Activated CD8-positive, alpha-beta memory T cell treated with anti-CD3 and anti-CD28 coated beads for 36 hours (primary cell): ENCODE measurements around the gene DUSP8. TPM values are rescaled to one million over a fixed set of nuclear protein-coding genes. Genes with fewer than 3 reads are reported as not detected.

Experiments used
- CTCF ChIA-PET: fragments of 350-600 bp; sonication (Branson Sonifier 250); formaldehyde crosslinking; loops from one replicate; lab custom pipeline; 2021; ENCODE audit warnings: antibody characterized with exemption; lab: Charles Lee
- POLR2A ChIA-PET: fragments of 350-600 bp; sonication (Branson Sonifier 250); formaldehyde crosslinking; loops from one replicate; lab custom pipeline; 2021; ENCODE audit warnings: antibody characterized with exemption; lab: Charles Lee
- total RNA-seq, 2 experiments: library from RNA; stranded (reverse); gene quantifications; one replicate each; pipeline ENCODE4 v1.2.3, GENCODE V29; 2021

DUSP8 gene
- total RNA-seq, 2 experiments from 2014 or later, result 1.7 to 2.0 TPM

GRCh38 chr11:1529286-1529685, 42.8 kb downstream of the DUSP8 start:
- CTCF ChIA-PET, result interaction anchor here (2.5 kb wide), 1 partner anchor 14 kb away, joined by 8 read pairs; no protein-coding TSS in a partner anchor

GRCh38 chr11:1528710-1529109, 43.4 kb downstream of the DUSP8 start:
- CTCF ChIA-PET, result interaction anchor here (2.5 kb wide), 1 partner anchor 13 kb away, joined by 8 read pairs; no protein-coding TSS in a partner anchor
- POLR2A ChIA-PET, result no interaction called here

More at GRCh38 chr11:1529286-1529685, 42.8 kb downstream of the DUSP8 start:
- POLR2A ChIA-PET, result no interaction called here

DNA sequence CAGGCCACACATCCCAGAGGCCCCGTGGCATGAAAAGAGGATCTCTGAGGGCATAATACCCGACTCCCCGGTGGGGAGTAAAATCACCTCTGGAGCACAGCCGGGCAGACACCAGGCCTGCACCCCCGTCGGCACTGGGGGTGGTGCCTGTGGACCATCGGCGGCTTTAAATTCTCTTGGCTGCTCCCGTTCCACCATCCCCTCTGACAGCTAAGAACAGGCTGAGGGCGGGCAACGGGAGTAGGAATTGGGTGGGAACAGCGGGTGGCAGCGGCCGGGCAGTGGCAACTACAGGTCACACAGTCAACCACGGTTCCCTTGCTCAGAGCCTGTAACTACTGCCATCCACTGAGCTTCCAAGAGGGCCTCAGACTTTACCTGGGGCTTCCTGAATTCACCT, 45.3 kb downstream of the DUSP8 start:
- POLR2A ChIA-PET, result no interaction called here

DNA sequence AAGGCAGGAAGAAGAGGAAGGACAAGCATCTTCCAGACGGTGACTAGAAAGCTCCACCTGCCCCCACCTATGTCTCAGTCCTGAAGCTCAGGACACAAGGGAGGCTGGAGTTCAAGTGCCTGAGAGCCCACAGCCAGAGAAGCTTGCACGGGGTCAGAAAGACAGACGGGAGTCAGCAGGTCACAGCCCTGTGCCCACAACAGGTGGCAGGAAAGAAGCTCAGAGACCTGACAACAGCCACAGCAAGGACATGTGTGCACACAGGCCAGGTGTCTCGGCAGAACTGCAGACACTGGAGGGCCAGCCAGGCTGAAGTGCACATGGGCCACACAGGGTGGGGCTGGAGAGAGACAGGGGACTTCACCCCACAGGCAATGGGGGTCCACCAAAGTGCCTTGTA, 48.3 kb downstream of the DUSP8 start:
- ChIA-PET POLR2A (no interaction called here), CTCF (no interaction called here)

More for the DNA sequence above, 45.3 kb downstream of the DUSP8 start:
- CTCF ChIA-PET, result no interaction called here

DNA sequence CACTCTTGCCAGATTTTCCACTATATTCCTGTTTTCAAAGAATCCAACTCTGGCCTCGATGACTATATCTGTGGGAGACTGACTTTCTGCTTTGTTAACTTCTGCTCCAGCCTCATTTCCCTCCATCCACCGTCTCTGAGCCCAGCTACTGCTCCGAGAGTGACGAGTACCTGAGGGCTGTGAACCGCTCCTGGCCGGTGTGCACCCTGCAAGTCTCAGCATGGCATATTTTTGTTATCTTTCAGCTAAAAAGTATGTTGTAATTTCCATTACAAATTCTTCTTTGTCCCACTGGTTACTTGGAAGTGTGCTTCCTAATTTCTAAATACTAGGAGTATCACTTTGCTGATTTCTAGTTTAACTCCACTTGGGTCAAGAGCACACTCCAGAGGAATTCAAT, 49.0 kb downstream of the DUSP8 start:
- POLR2A ChIA-PET, result no interaction called here
- CTCF ChIA-PET, result no interaction called here

DNA sequence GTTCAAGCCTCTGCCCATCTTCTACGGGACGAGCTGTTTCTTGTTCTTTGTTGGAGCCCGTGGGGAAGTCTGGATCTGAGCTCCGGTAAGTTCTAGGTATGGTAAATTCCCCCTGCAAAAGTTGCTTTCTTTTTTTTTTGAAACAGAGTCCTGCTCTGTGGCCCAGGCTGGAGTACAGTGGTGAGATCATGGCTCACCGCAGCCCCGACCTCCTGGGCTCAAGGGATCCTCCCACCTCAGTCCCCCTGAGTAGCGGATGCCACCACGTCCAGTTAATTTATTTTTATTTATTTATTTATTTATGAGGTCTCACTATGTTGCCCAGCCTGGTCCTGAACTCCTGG, 50.0 kb downstream of the DUSP8 start:
- CTCF ChIA-PET, result interaction anchor here (0.7 kb wide), 1 partner anchor 15 kb away, joined by 5 read pairs; no protein-coding TSS in a partner anchor
- POLR2A ChIA-PET, result interaction anchor here (0.6 kb wide), 1 partner anchor 76 kb away, joined by 7 read pairs; the partner anchor contains the start of gene KRTAP5-2

DNA sequence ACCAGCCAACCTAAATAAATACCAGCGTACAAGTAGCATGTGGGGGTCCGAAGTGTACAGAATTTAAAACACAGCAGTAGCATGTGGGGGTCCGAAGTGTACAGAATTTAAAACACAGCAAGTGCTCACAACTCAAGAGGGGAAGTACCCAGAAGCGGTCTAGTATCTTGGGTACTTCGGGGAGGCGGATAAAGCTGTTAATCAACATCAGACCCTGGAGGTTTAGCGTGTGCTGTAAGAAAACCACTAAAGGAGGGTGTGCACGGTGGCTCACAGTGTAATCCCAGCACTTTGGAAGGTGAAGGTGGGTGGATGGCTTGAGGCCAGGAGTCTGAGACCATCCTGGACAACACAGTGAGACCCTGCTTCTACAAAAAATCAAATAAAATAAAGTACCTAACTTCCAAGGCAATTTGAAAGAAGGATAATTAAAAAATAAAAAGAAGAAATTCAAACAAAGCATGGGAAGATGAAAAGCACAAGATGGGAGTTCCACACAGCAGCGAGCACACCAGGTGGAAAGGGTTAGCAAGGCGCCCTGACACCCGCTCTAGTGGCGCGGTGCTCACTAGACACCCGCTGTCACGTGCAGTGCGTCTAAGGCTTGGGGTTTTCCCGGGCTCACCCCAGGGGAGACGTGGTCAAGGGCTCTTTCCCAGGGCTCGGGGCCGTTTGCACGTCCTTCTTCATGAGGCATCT, 50.5 kb downstream of the DUSP8 start:
- POLR2A ChIA-PET, result interaction anchor here (0.6 kb wide), 1 partner anchor 76 kb away, joined by 7 read pairs; the partner anchor contains the start of gene KRTAP5-2
- CTCF ChIA-PET, result no interaction called here

GRCh38 chr11:1520663-1521267, 51.3 kb downstream of the DUSP8 start:
- ChIA-PET CTCF (no interaction called here), POLR2A (no interaction called here)

DNA sequence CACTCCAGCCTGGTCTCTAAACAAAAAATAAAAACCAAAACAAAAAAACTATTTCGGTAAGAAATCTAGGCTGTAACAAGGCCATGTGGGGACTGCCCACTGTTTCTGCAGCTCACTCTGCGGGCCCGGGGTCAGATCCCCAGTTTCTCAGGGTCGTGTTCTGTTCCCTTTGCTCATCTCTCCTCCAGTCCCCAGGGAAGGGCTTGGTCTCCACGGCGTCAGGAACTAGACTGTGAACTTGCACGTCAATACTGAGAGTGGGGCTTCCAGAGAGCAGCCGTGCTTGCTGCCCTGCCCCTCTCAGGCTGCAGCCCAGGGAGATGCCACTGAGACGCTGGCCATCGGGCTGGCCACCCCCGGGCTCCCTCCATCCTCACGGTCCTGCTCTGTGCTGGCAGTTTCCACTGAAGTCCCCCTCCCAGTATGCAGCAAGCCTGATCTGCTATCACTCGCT, 51.8 kb downstream of the DUSP8 start:
- POLR2A ChIA-PET, result interaction anchor here (0.6 kb wide), 1 partner anchor 1177 kb away, joined by 6 read pairs; no protein-coding TSS in a partner anchor
- CTCF ChIA-PET, result no interaction called here

GRCh38 chr11:1519028-1520010, 52.8 kb downstream of the DUSP8 start:
- ChIA-PET CTCF (no interaction called here), POLR2A (interaction anchor here (0.6 kb wide), 1 partner anchor 1176 kb away, joined by 6 read pairs; no protein-coding TSS in a partner anchor)

DNA sequence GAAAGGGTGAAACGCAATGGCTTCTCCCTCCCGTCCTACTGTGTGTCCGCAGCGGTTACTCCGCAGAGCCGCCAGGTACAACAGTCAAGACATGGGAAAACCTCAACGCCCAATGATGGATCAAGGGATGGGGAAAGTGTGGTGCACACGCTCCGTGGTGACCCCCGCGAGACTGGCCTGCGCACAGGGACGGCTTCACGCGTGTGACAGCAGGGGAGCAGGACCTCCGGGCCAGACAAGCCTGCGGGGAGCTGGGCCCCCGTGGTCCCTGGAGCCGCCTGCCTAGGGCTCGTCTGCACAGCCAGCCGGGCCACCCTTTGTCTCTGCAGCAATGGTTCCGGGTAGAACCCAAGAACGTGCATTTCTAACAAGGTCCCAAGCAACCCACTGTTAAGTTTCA, 53.8 kb downstream of the DUSP8 start:
- CTCF ChIA-PET, result no interaction called here

DNA sequence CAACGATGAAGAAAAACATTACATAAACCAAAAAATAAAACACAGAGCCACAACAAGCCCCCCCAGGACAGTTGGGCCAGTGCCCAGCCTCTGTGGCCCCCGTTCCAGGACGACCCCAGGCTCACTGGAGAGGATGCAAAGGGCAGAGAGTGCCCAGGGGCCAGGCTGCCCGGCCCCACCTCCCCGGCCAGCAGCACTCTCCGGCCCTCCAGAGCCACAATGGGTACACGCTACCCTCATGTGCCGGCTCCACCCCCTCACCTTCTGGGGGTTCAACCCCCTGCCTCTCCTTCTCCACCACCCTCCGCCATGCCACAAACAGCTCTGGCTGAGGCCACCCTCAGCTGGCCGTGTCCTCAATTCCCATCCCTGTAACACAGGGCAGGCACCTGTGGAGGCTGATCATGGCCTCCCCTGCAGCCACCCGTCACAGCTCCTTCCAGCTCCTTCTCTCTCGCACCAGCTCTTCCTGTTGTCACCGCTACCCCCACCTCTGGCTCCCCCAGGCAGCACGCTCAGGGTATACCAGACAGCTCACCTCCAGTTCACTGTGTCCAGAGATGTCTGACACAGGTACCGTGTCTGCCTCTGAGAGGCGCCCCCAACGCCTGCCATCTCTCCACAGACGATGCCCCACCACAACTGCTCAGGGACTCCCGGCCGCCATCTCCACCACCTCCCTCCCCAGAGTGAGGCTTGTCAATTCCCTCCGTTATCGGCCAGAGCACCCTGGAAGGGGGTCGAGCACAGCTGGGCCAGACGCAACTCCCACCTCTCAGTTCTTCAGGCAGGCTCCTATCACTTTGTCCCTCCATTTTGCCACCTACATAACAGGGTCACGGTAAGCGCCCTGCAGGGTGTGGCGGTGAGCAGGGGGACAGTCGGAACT, 54.7 kb downstream of the DUSP8 start:
- POLR2A ChIA-PET, result no interaction called here
- CTCF ChIA-PET, result interaction anchor here (0.9 kb wide), 1 partner anchor 188 kb away, joined by 3 read pairs; no protein-coding TSS in a partner anchor

More for the DNA sequence above, 53.8 kb downstream of the DUSP8 start:
- POLR2A ChIA-PET, result no interaction called here

DNA sequence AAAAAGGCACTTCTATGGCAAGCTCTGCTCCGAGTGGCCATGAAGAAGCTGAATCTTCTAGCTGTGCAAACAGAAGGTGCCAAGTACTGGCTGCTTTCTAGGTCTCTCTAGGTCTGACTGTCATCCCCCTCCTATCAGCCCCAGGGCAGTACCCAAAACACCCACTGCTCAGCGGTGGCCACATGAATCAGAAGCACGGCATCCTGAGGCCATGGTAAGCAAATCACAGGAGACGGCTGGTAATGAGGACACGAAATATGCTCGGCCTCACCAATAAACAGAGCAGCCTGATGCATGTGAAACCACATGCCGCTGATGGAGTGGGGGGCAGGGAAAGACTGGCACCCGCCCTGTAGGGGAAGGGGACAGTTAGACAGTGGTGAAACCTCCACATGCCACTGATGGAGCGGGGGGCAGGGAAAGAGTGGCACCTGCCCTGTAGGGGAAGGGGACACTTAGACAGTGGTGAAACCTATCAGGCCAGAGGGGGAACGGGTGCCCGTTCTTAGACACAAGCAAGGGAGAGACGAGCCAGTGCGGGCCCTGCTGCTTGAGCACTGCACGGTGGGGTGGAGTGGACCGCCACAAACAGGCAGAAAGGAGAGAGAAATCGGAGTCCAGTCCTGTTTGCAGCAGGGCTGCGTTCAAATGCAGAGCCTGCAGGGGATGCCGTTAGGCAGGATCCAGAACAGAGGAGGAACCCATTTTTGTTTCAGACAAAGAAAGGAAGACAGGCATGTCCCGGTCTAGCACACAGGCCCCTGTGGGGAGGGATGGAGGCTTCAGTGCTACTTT, 55.6 kb downstream of the DUSP8 start:
- CTCF ChIA-PET, result interaction anchor here (0.7 to 1.7 kb wide), 6 partner anchors 9 to 316 kb away, joined by 3 to 8 read pairs (median 4); no protein-coding TSS in a partner anchor

DNA sequence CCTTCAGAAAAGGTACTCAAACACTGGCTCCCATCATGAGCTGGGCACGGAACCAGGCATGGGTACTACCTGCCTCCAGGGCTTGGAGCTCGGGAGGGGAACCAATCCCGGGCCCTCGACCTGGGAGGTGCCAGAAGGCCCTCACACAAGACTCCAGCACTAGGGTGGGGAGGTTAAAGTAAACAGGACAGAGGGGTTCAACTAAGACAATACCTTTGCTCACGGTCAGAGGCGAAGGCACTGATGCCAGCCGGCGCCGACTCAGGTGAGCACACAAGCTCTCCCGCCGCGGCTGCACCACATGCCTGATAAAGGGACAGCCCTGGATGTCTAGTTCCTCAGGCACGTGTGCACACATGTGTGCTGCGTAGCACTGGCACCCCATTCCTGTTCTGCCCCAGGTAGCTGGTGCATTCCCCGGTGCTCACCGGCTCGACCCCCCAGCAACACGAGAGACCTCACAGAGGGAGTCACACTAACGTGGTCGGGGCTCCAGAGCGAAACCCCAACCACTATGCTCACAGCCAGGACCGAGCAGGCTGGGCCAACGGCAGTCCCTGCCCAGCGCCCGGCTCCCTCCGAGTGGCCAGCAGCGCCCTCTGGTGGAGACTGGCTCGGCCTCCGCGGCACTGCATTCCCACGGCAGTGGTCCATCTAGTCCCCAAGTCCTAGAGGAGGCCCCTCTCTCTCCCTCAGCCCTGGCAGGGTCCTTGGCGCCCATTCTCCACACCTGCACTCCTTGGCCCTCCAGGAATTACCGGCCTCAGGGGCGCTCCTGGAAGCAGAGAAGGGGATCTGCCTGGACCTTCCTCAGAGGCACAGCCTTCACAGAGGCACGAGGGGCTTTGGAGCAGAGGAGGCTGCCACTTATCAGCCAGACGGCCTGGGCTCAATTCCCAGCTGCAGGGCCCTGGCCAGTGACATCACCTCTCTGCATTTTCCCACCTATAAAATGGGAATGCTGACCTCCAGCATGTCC, 56.7 kb downstream of the DUSP8 start:
- POLR2A ChIA-PET, result no interaction called here
- CTCF ChIA-PET, result interaction anchor here (0.6 to 1.7 kb wide), 10 partner anchors 9 to 315 kb away, joined by 3 to 8 read pairs (median 4); no protein-coding TSS in a partner anchor

More for the DNA sequence above, 55.6 kb downstream of the DUSP8 start:
- POLR2A ChIA-PET, result no interaction called here

GRCh38 chr11:1514336-1515061, 57.6 kb downstream of the DUSP8 start:
- ChIA-PET CTCF (interaction anchor here (0.6 to 1.7 kb wide), 6 partner anchors 11 to 312 kb away, joined by 3 to 8 read pairs (median 4); no protein-coding TSS in a partner anchor), POLR2A (no interaction called here)
